ENCODE results near the gene USP4.

- TF ChIP-seq CTCF (IDR thresholded peaks at IDR 0.05) = no peak
- TF ChIP-seq EP300 (IDR thresholded peaks at IDR 0.05) = no peak
- no peak for TF ChIP-seq POLR2AphosphoS5 (IDR thresholded peaks at IDR 0.05)
- TF ChIP-seq POLR2A (IDR thresholded peaks at IDR 0.05) = no peak
These were observed 13.1 kb upstream of the USP4 start for GRCh38 chr3:49352890-49353421.
